Activated naive CD4-positive, alpha-beta T cell treated with anti-CD3 and anti-CD28 coated beads for 36 hours (primary cell): ENCODE data around the gene WDR75. TPM values are rescaled to one million over a fixed set of nuclear protein-coding genes. Genes with fewer than 3 reads are reported as not detected.

Experiments used
- CTCF ChIA-PET: fragments of 350-600 bp; sonication (Branson Sonifier 250); formaldehyde crosslinking; loops from one replicate; lab custom pipeline; 2021; ENCODE audit warnings: antibody characterized with exemption; lab: Charles Lee
- DNase-seq: peaks from one replicate; pipeline ENCODE4 v3.0.0-alpha.2; 2020
- H3K27ac Mint-ChIP-seq: one replicate; pipeline ENCODE4 v1.8.0; 2021; ENCODE audit warnings: mild to moderate bottlenecking, mixed read lengths
- H3K27me3 Mint-ChIP-seq: one replicate; pipeline ENCODE4 v1.8.0; 2021; ENCODE audit warnings: low read depth, mixed read lengths
- H3K36me3 Mint-ChIP-seq: one replicate; pipeline ENCODE4 v1.8.0; 2021; ENCODE audit warnings: low read depth, mixed read lengths
- H3K4me1 Mint-ChIP-seq: one replicate; pipeline ENCODE4 v1.8.0; 2021; ENCODE audit warnings: low read depth, mixed read lengths
- H3K4me3 Mint-ChIP-seq: one replicate; pipeline ENCODE4 v1.8.0; 2021; ENCODE audit warnings: mild to moderate bottlenecking, moderate library complexity, mixed read lengths
- H3K9me3 Mint-ChIP-seq: one replicate; pipeline ENCODE4 v1.8.0; 2021; ENCODE audit warnings: mixed read lengths
- intact Hi-C: fragments of 100-400 bp; cut with micrococcal nuclease; formaldehyde crosslinking; loops from one replicate; pipeline ENCODE4 v1.15.1; 2023
- total RNA-seq, 2 experiments: library from RNA; stranded (reverse); gene quantifications; one replicate each; pipeline ENCODE4 v1.2.3, GENCODE V29; 2021

Gene WDR75
- total RNA-seq, 2 experiments from 2014 or later: 69.7 to 72.7 TPM

DNA sequence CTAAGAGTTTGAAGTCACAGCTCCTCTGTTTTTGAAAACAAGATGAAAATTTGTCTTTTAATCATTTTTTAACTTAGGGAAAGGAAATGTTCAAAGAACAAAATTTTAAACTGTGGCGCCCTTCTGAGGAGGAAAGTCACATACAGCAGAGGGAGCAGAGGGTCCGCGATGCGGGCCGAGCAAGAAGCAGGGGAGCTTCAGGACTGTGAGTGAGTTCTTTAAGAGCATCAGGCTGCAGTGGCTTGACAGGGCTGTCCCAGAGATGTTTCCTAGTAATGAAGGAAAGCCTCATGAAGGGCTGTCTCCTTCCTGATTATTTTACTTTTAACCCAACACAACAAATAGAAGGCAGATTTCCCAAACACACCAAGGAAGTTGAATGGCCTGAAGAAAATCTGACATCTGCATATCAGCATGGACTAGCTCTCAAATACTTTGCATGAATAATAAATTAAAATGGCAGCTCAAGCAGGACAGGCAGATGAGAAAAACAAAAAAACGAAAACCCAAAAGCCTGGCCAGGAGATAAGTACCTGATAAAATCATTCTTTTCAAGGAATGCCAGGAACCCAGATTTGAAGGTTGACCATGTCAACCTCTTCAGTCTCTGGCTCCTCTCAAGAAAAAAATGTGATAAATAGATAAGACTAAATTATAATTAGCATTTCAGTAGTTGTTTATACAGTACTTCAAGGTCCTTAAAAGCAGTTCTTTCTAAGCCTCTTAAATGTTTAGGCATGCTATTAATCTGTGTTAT lies 78.5 kb downstream of the WDR75 start:
- intact Hi-C loops: no loop called here
- no peaks in the 10 kb centered on the region for H3K4me1 Mint-ChIP-seq

DNA sequence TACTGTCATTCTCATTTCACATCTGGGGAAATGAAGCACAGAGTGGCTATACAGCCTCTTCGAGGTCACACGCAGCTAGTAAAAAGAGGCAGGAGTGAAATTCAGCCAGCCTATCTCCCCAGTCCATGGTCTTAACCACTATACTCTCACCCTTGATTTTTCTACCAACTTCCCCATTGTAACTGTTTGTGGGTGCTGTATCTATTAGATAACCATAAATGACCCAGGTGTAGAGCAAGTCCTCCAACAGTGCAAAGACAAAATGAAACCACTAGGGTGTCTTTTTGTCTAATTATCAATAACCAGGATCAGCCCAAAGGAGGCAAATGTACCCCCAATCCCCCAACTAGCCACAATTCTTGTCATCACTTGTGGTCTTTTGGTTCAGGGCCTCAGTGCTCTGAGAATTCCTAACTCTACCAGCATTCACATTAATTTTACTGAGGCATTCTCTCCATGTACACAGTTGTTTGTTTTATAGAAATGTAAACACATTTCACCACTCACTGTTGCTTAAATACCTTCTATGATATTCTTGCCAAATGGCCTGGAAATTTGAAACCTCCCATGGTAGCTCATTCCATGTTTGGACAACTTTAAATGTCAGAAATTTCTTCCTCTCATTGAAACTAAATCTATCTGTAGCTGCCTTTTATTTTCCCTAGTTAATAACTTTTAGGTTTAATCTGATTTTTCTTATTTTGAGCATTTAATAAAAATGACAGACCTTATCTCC lies 80.6 kb downstream of the WDR75 start:
- no peak overlapping the region for H3K4me3 Mint-ChIP-seq
- CTCF ChIA-PET: interaction anchor here (1.5 kb wide), 1 partner anchor 15 kb away, joined by 4 read pairs; no protein-coding TSS in a partner anchor
- H3K4me1 Mint-ChIP-seq: no peaks in the 10 kb centered on the region
- intact Hi-C loops: no loop called here
- DNase-seq: no peak
- H3K36me3 Mint-ChIP-seq: no peaks in the 10 kb centered on the region
- no peak overlapping the region for H3K27ac Mint-ChIP-seq
- H3K27me3 Mint-ChIP-seq: no peaks in the 10 kb centered on the region
- H3K9me3 Mint-ChIP-seq: no peaks in the 10 kb centered on the region

More for the DNA sequence above, 78.5 kb downstream of the WDR75 start:
- no peak overlapping the region for H3K27ac Mint-ChIP-seq
- no peak overlapping the region for H3K4me3 Mint-ChIP-seq
- H3K9me3 Mint-ChIP-seq: no peaks in the 10 kb centered on the region
- CTCF ChIA-PET: interaction anchor here (0.6 kb wide), 1 partner anchor 462 kb away, joined by 6 read pairs; no protein-coding TSS in a partner anchor
- H3K27me3 Mint-ChIP-seq: no peaks in the 10 kb centered on the region
- H3K36me3 Mint-ChIP-seq: no peaks in the 10 kb centered on the region
- no peak for DNase-seq

DNA sequence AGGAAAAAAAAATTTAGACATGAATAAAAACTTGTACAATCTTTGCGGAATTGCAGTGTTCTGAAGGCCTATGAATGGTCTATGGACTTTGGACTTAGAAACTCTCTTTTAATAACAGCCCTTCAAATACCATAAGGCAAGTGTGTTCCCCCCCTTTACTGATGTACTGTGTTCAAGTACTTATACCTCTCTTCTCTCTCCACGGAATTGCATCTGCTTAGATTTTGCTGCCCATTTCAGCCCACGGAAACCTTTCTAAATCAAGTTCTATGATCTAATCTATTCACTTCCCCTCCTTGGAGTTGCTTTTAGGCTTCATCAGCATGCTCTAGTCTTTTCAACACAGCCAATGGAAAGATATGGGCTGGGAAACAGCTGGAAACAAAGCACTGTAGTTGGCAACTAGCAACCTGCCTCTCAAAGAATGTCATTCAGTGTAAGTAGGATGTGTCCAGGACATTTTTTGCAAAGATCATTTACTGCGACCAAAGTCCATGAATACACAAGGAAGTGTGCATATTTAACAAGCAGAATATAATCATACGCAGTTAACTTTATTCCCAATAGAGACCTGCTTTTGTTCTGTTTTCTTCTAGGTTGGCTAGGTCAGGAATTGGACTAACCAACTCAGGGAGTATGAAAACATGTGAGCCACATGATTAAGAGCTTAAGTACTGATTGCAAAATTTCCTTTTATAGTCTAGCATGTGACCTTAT lies 81.3 kb downstream of the WDR75 start:
- Mint-ChIP-seq H3K4me1 (no peaks in the 10 kb centered on the region), H3K27ac (no peak overlapping the region), H3K27me3 (no peaks in the 10 kb centered on the region), H3K9me3 (no peaks in the 10 kb centered on the region), H3K4me3 (no peak overlapping the region), H3K36me3 (no peaks in the 10 kb centered on the region)
- no peak for DNase-seq
- intact Hi-C loops: no loop called here
- CTCF ChIA-PET: no interaction called here

DNA sequence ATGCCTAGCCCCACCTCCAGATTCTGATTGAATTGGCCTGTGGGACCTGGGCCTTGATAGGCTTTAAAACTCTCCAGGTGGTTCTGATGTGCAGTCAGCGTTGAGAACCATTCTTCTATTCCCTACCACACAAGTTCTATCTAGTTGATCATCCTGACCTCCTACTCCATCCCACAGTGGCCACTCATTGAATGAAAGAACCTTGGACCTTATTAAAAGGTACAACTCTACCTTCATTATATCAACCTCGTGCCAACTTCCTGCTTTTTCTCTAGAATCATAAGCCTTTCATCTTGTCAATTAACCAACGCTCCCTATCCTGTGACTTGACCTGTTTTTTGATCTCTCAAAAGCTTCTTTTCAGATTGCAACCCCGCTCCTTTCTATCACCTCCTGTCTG lies 83.5 kb downstream of the WDR75 start:
- no peaks in the 10 kb centered on the region for H3K36me3 Mint-ChIP-seq
- no peak for DNase-seq
- H3K9me3 Mint-ChIP-seq: no peaks in the 10 kb centered on the region
- intact Hi-C loops: no loop called here
- CTCF ChIA-PET: no interaction called here
- no peaks in the 10 kb centered on the region for H3K4me1 Mint-ChIP-seq
- H3K27ac Mint-ChIP-seq: no peak overlapping the region
- H3K4me3 Mint-ChIP-seq: no peak overlapping the region
- H3K27me3 Mint-ChIP-seq: no peaks in the 10 kb centered on the region

Other genes starting within 250 kb of the WDR75 start
- gene SLC40A1, start 139.3 kb downstream of the WDR75 start, total RNA-seq: 1 to 10 TPM; 3.8 to 4.1 TPM
- 10 to 100 TPM; 35.4 to 38.2 TPM for gene ASNSD1, start 220.0 kb downstream of the WDR75 start, total RNA-seq
- gene ANKAR, start 233.2 kb downstream of the WDR75 start, total RNA-seq: 1 to 10 TPM; 1.6 to 2.5 TPM